HT1080 (cell line): ENCODE data around the gene ZNF782. TPM values are rescaled to one million over a fixed set of nuclear protein-coding genes. Genes with fewer than 3 reads are reported as not detected.
"Not testable (repeated sequence)": the region's sequence is repeated elsewhere in the genome, so short reads cannot be mapped to it uniquely, and the experiment has no call there.

Experiments used
- DNase-seq: peaks from one replicate; pipeline ENCODE4 v3.0.0-alpha.2; 2015; ENCODE audit warnings: low read depth
- total RNA-seq: library from RNA; depleted of rRNA; stranded (reverse); fragments of >200 nt; shearing (Covaris generic); gene quantifications from 2 replicates; pipeline ENCODE4 v1.2.3, GENCODE V29; 2014; rRNA removed

ZNF782 gene
- total RNA-seq, 1 experiment from 2014 or later = 3.9 TPM

GRCh38 chr9:96854651-96855273, 448 bp upstream of the ZNF782 start:
- no peak for DNase-seq

- no peak for DNase-seq
Observed at GRCh38 chr9:96852676-96853075, 1.6 kb downstream of the ZNF782 start.

GRCh38 chr9:96844040-96844439, 10.3 kb downstream of the ZNF782 start:
- DNase-seq = no peak

DNA sequence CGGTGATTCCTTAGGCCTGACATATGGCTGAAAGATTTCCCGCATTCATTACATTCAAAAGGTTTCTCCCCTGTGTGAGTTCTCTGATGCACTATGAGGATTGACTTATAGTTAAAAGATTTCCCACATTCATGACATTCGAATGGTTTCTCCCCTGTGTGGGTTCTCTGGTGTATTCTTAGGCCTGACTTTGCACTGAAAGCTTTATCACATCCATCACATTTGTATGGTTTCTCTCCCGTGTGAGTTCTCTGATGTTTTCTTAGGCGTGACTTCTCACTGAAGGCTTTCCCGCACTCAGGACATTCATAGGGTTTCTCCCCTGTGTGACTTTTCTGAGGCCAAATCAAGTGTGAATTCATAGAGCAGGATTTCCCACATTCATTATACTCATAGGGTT, 35.8 kb downstream of the ZNF782 start:
- DNase-seq = peak; percentile 8

DNA sequence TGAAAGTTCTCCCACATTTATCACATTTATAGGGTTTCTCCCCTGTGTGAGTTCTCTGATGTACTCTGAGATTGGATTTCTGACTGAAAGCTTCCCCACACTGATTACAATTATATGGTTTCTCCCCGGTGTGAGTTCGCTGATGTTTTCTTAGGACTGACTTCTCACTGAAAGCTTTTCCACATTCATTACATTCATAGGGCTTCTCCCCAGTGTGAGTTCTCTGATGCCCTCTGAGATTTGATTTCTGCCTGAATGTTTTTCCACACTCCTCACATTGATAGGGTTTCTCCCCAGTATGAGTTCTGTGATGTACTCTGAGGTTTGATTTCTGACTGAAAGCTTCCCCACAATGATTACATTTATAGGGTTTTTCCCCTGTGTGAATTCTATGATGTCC, 36.3 kb downstream of the ZNF782 start:
- DNase-seq = no peak

DNA sequence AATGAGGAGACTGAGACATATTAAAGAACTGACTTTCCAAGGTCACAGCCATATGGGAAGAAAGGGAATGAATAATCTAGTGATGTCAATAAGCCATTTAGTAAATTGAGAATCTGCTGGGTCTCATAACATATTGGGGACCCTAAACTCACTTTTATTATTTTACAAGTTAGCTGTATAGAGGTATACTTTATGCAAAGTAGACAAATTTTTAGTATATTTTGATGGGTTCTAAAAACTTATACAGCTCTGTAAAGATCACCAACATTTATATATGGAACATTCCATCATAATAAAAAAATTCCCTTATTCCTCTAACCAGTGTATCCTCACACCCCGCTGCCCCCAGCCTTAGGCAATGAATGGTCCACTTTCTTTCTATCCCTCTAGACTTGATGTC, 40.7 kb downstream of the ZNF782 start:
- DNase-seq = no peak

GRCh38 chr9:96798959-96799358, 55.4 kb downstream of the ZNF782 start:
- DNase-seq = not testable (repeated sequence)

GRCh38 chr9:96784021-96784420, 70.3 kb downstream of the ZNF782 start:
- no peak for DNase-seq

GRCh38 chr9:96782235-96782634, 72.1 kb downstream of the ZNF782 start:
- DNase-seq = no peak

- DNase-seq = no peak
Observed at GRCh38 chr9:96781552-96781951, 72.8 kb downstream of the ZNF782 start.

- DNase-seq = no peak
Observed at GRCh38 chr9:96779089-96779488, 75.2 kb downstream of the ZNF782 start.

DNA sequence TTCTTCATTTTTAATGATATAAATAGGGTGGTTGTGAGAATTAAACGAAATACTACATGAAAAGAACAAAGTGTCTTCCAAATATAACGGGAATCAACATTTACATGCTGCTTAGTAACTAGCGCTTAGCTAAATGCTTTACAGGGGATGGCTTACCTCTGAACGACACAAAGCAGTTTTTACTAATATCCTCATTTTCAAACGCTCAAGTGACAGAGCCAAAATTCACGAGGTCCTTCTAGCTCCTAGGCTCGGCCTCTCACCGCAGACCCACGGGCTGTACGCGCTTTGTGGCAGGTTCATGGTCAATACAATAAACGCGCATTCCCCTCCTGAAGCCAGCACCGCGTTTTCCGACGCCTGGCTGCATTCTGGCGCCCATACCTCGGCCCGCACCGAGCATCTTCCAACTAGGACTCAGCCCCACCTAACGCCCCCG, 76.9 kb downstream of the ZNF782 start:
- no peak for DNase-seq

DNA sequence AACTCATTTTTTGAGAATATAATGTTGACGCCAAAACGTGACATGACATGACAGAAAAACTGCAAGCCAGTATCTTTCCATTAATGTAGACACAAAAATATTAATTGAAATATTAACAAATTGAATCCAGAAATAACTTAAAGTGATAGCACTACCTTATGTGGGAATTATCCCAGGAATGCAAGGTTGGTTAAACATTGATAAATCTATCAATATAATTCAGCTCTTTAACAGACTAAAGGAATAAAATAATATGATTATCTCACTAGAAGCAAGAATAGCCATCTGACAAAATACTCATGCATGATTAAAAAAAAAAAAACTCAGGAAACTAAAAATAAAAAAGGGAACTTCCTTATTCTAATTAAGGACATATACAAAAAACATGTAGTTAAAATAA, 83.2 kb downstream of the ZNF782 start:
- no peak for DNase-seq

DNA sequence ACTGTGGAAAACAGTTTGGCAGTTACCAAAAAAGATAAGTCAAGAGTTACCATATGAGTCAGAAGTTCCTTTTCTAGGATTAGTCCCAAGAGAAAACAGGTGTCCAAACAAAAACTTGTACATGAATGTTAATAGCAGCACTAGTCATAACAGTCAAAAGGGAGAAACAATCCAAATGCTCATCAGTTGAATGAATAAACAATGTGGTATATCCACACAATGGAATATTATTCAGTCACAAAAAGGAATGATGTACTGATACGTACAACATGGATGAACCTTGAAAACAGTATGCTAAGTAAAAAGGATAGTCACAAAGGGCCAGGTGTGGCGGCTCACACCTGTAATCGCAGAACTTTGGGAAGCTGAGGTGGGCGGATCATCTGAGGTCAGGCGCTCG, 84.3 kb downstream of the ZNF782 start:
- no peak for DNase-seq

Other genes with a start within 250 kb of the ZNF782 start
- gene CDC14B, start 234.7 kb downstream of the ZNF782 start, total RNA-seq = 5.2 and 8.2 TPM in 2 replicates
- 18.9 and 22.7 TPM in 2 replicates for gene PRXL2C, start 199.2 kb downstream of the ZNF782 start, total RNA-seq
- 4.3 and 7.4 TPM in 2 replicates for gene ZNF510, start 76.4 kb downstream of the ZNF782 start, total RNA-seq
- not detected in 2 replicates for gene NUTM2G, start 74.3 kb upstream of the ZNF782 start, total RNA-seq
- gene CTSV, start 184.6 kb upstream of the ZNF782 start, total RNA-seq = 0.37 and 0.58 TPM in 2 replicates